HL-60 (cell line): ENCODE measurements around the gene SLC22A5.

ENCODE experiments used
- POLR2AphosphoS5 ChIP-seq: IDR thresholded peaks from 2 replicates; pipeline ENCODE4 v1.6.1; 2012; ENCODE audit warnings: low read depth
- TF ChIP-seq, protein P1 (sequence below): IDR thresholded peaks from one replicate; pipeline ENCODE4 v1.5.1; 2011; ENCODE audit warnings: low read length, control low read depth, inconsistent platforms; ENCODE audit not compliant: insufficient read depth

DNA sequence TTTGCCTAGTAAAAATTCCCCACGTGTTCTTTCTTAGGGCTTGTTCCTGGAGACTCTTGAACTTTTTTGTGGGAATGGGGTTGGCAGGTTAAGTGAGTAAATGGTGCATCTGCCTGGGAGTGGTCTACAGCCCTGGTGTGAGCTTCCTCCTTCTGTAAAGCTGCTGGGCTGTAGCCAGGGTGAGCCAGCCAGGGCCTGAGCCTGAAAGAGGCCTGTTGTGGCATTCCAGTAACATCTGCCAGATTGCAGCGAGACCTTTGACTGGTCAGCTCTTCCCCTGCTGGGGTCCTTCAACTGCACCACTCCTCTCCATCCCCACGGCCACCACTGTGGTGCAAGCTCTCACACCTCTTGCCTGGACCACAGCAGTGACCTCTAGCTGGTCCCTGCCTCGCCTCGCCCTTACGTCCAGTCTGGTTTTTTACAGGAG lies 47.5 kb downstream of the SLC22A5 start:
- no peak for TF ChIP-seq POLR2AphosphoS5
- TF ChIP-seq, protein P1, sequence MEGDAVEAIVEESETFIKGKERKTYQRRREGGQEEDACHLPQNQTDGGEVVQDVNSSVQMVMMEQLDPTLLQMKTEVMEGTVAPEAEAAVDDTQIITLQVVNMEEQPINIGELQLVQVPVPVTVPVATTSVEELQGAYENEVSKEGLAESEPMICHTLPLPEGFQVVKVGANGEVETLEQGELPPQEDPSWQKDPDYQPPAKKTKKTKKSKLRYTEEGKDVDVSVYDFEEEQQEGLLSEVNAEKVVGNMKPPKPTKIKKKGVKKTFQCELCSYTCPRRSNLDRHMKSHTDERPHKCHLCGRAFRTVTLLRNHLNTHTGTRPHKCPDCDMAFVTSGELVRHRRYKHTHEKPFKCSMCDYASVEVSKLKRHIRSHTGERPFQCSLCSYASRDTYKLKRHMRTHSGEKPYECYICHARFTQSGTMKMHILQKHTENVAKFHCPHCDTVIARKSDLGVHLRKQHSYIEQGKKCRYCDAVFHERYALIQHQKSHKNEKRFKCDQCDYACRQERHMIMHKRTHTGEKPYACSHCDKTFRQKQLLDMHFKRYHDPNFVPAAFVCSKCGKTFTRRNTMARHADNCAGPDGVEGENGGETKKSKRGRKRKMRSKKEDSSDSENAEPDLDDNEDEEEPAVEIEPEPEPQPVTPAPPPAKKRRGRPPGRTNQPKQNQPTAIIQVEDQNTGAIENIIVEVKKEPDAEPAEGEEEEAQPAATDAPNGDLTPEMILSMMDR = no peak
